Hepatocyte (in vitro differentiated cells): ENCODE measurements around the gene FGF19. TPM values are rescaled to one million over a fixed set of nuclear protein-coding genes. Genes with fewer than 3 reads are reported as not detected.

Experiments
- DNase-seq: peaks from one replicate; pipeline ENCODE4 v3.0.0-alpha.2; 2016; ENCODE audit warnings: low spot score
- H2AFZ ChIP-seq: fragments of 200-600 bp; sonication (generic); 2 replicates; pipeline ENCODE4 v1.6.0; 2016; ENCODE audit warnings: antibody characterized with exemption, mild to moderate bottlenecking
- H3K27ac ChIP-seq: fragments of 200-600 bp; sonication (generic); 2 replicates; pipeline ENCODE4 v1.5.1; 2016; ENCODE audit warnings: mild to moderate bottlenecking
- H3K27me3 ChIP-seq: fragments of 200-600 bp; sonication (generic); 2 replicates; pipeline ENCODE4 v1.6.1; 2016
- H3K36me3 ChIP-seq: fragments of 200-600 bp; sonication (generic); replicated peaks from 2 replicates; pipeline ENCODE4 v1.5.1; 2016; ENCODE audit warnings: low read depth; ENCODE audit not compliant: insufficient read depth
- H3K4me1 ChIP-seq: fragments of 200-600 bp; sonication (generic); 2 replicates; pipeline ENCODE4 v1.5.1; 2016; ENCODE audit warnings: mild to moderate bottlenecking, moderate library complexity; ENCODE audit not compliant: insufficient read depth
- H3K4me2 ChIP-seq: fragments of 200-600 bp; sonication (generic); 2 replicates; pipeline ENCODE4 v1.6.0; 2016
- H3K4me3 ChIP-seq: fragments of 200-600 bp; sonication (generic); 2 replicates; pipeline ENCODE4 v1.5.1; 2016; ENCODE audit warnings: mild to moderate bottlenecking
- H3K79me2 ChIP-seq: fragments of 200-600 bp; sonication (generic); 2 replicates; pipeline ENCODE4 v1.6.0; 2017; ENCODE audit warnings: mild to moderate bottlenecking
- H3K9me2 ChIP-seq: fragments of 200-600 bp; sonication (generic); replicated peaks from 2 replicates; pipeline ENCODE4 v1.6.0; 2017; ENCODE audit warnings: mild to moderate bottlenecking; ENCODE audit not compliant: insufficient read depth
- H3K9me3 ChIP-seq: fragments of 200-600 bp; sonication (generic); 2 replicates; pipeline ENCODE4 v1.5.1; 2016; ENCODE audit warnings: low read depth, mild to moderate bottlenecking
- H4K20me1 ChIP-seq: fragments of 200-600 bp; sonication (generic); 2 replicates; pipeline ENCODE4 v1.6.0; 2016; ENCODE audit warnings: mild to moderate bottlenecking; ENCODE audit not compliant: insufficient read depth, poor library complexity, severe bottlenecking
- CTCF ChIP-seq: fragments of 200-600 bp; sonication (generic); IDR thresholded peaks from 2 replicates; pipeline ENCODE4 v1.5.1; 2016; ENCODE audit warnings: antibody characterized with exemption, mild to moderate bottlenecking; ENCODE audit not compliant: poor library complexity
- EZH2 ChIP-seq: fragments of 200-600 bp; sonication (generic); IDR thresholded peaks from 2 replicates; pipeline ENCODE4 v1.6.1; 2016; ENCODE audit warnings: antibody characterized with exemption, mild to moderate bottlenecking, borderline replicate concordance
- EZH2phosphoT487 ChIP-seq: fragments of 200-600 bp; sonication (generic); IDR thresholded peaks from one replicate; pipeline ENCODE4 v1.6.1; 2018; ENCODE audit warnings: antibody characterized with exemption, mild to moderate bottlenecking, low read depth, moderate library complexity; ENCODE audit not compliant: unreplicated experiment, severe bottlenecking
- WGBS: methylation state at CpG from one replicate; pipeline ENCODE4 v1.1.6; 2016; ENCODE audit warnings: low lambda C conversion rate; ENCODE audit errors: missing lambda C conversion rate; 5-methylcytosine and 5-hydroxymethylcytosine counted together
- polyA plus RNA-seq: library from polyadenylated mRNA; unstranded; fragments of >200 nt; fragmentation: Nextera tagmentation; extraction: Ambion mirVana; gene quantifications from 2 replicates; pipeline ENCODE4 v1.2.1, GENCODE V29; 2016
- total RNA-seq: library from RNA; depleted of rRNA; stranded (reverse); fragments of >200 nt; gene quantifications from 2 replicates; pipeline ENCODE4 v1.2.3, GENCODE V29; 2014

FGF19 gene
- total and polyA plus RNA-seq, 2 experiments from 2014 or later: 1.0 TPM; not detected in 1

GRCh38 chr11:69705901-69706787 is 2.3 kb upstream of the FGF19 start:
- no peak overlapping the region for H2AFZ ChIP-seq
- H3K4me3 ChIP-seq: no peak overlapping the region
- peak overlapping the region; percentile 49 for H3K4me2 ChIP-seq
- TF ChIP-seq EZH2 (no peak), EZH2phosphoT487 (no peak), CTCF (no peak)
- peaks cover 49% of the 10 kb centered on the region for H3K27me3 ChIP-seq
- no peaks in the 10 kb centered on the region for H4K20me1 ChIP-seq
- H3K9me3 ChIP-seq: no peaks in the 10 kb centered on the region
- H3K9me2 ChIP-seq: no peaks in the 10 kb centered on the region
- DNase-seq: no peak
- H3K27ac ChIP-seq: no peak overlapping the region
- WGBS: 54% methylated on average over 20 of the region's 20 CpGs
- no peaks in the 10 kb centered on the region for H3K79me2 ChIP-seq
- H3K36me3 ChIP-seq: no peaks in the 10 kb centered on the region
- peaks cover 44% of the 10 kb centered on the region for H3K4me1 ChIP-seq

GRCh38 chr11:69705351-69705811 is 1.6 kb upstream of the FGF19 start:
- no peaks in the 10 kb centered on the region for H3K9me2 ChIP-seq
- peaks cover 49% of the 10 kb centered on the region for H3K27me3 ChIP-seq
- no peak for DNase-seq
- H2AFZ ChIP-seq: no peak overlapping the region
- peaks cover 52% of the 10 kb centered on the region for H3K4me1 ChIP-seq
- no peaks in the 10 kb centered on the region for H4K20me1 ChIP-seq
- H3K9me3 ChIP-seq: no peaks in the 10 kb centered on the region
- WGBS: 28% methylated on average over 18 of the region's 18 CpGs
- no peak for TF ChIP-seq CTCF
- TF ChIP-seq EZH2phosphoT487: no peak
- TF ChIP-seq EZH2: no peak
- H3K79me2 ChIP-seq: no peaks in the 10 kb centered on the region
- peak overlapping the region; percentile 89 for H3K4me2 ChIP-seq
- H3K27ac ChIP-seq: no peak overlapping the region
- H3K4me3 ChIP-seq: no peak overlapping the region
- no peaks in the 10 kb centered on the region for H3K36me3 ChIP-seq

GRCh38 chr11:69704508-69705253 is 859 bp upstream of the FGF19 start:
- peak; percentile 80 for DNase-seq
- Histone ChIP-seq H3K79me2 (no peaks in the 10 kb centered on the region), H3K9me3 (no peaks in the 10 kb centered on the region), H3K4me2 (peak overlapping the region; percentile 89), H4K20me1 (no peaks in the 10 kb centered on the region), H3K4me1 (peaks cover 54% of the 10 kb centered on the region), H3K9me2 (no peaks in the 10 kb centered on the region), H3K27me3 (peaks cover 49% of the 10 kb centered on the region), H2AFZ (peak overlapping the region; percentile 45), H3K4me3 (peak overlapping the region; percentile 42), H3K27ac (no peak overlapping the region), H3K36me3 (no peaks in the 10 kb centered on the region)
- peak; percentile 71 for TF ChIP-seq CTCF
- no peak for TF ChIP-seq EZH2
- peak; percentile 68 for TF ChIP-seq EZH2phosphoT487
- WGBS: 10% methylated on average over 51 of the region's 63 CpGs
